Measurements from ENCODE around the gene PDZD4.

Gene PDZD4

DNA sequence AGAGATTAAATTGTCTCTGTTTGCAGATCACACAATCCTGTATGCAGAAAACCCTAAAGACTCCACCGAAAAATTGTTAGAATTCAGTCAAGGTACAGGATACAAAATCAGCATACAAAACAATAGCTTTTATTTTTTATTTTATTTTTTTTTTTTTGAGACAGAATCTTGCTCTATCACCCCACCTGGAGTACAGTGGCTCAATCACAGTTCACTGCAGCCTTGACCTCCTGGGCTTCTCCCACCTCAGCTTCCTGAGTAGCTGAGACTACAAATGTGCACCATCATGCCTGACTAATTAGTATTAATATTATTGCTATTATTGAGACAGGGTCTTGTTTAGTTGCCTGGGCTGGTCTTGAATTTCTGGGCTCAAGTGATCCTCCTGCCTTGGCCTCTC, 75.2 kb downstream of the PDZD4 start:
- H3K27ac ChIP-seq, result no peak overlapping the region
- H3K27me3 ChIP-seq (replicated peaks), result no peaks in the 10 kb centered on the region
- in situ Hi-C loops (cut with HindIII; ENCODE audit: low pct_ligation_motif_present, low sequenced_read_pairs), result no loop called here
- H3K4me3 ChIP-seq (ENCODE audit: low read depth, low read length), result no peak overlapping the region
- TF ChIP-seq, protein P1, sequence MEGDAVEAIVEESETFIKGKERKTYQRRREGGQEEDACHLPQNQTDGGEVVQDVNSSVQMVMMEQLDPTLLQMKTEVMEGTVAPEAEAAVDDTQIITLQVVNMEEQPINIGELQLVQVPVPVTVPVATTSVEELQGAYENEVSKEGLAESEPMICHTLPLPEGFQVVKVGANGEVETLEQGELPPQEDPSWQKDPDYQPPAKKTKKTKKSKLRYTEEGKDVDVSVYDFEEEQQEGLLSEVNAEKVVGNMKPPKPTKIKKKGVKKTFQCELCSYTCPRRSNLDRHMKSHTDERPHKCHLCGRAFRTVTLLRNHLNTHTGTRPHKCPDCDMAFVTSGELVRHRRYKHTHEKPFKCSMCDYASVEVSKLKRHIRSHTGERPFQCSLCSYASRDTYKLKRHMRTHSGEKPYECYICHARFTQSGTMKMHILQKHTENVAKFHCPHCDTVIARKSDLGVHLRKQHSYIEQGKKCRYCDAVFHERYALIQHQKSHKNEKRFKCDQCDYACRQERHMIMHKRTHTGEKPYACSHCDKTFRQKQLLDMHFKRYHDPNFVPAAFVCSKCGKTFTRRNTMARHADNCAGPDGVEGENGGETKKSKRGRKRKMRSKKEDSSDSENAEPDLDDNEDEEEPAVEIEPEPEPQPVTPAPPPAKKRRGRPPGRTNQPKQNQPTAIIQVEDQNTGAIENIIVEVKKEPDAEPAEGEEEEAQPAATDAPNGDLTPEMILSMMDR (IDR thresholded peaks at IDR 0.05; ENCODE audit: low read depth, low read length, missing control alignments), result peak; percentile 4
- no peaks in the 10 kb centered on the region for H3K36me3 ChIP-seq (replicated peaks)
- no peak for DNase-seq

Data from brain microvascular endothelial cell (primary cell).